GM10266 (cell line): ENCODE data around the gene SLC25A3.

Experiments used
- DNase-seq: peaks from one replicate; pipeline ENCODE4 v3.0.0; 2012; ENCODE audit errors: extremely low spot score
- TF ChIP-seq, protein P1 (sequence below): IDR thresholded peaks from 2 replicates; pipeline ENCODE4 v1.5.1; 2012; ENCODE audit warnings: mild to moderate bottlenecking, low read depth; ENCODE audit not compliant: control insufficient read depth, insufficient read depth; ENCODE audit errors: missing control alignments

SLC25A3 gene

DNA sequence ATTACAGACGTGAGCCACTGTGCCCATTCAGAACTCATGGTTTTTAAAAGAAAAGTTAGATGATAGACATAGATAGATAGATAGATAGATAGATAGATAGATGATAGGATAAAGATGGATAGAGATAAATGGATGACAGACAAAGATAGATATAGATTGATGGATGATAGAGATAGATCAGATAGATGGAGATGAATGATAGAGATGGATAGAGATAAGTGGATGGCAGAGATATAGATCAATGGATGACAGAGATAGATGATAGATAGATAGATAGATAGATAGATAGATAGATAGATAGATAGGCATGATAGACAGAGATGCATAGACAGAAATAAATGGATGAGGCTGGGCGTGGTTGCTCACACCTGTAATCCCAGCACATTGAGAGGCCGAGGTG lies 13.7 kb upstream of the SLC25A3 start:
- no peak for DNase-seq
- TF ChIP-seq, protein P1, sequence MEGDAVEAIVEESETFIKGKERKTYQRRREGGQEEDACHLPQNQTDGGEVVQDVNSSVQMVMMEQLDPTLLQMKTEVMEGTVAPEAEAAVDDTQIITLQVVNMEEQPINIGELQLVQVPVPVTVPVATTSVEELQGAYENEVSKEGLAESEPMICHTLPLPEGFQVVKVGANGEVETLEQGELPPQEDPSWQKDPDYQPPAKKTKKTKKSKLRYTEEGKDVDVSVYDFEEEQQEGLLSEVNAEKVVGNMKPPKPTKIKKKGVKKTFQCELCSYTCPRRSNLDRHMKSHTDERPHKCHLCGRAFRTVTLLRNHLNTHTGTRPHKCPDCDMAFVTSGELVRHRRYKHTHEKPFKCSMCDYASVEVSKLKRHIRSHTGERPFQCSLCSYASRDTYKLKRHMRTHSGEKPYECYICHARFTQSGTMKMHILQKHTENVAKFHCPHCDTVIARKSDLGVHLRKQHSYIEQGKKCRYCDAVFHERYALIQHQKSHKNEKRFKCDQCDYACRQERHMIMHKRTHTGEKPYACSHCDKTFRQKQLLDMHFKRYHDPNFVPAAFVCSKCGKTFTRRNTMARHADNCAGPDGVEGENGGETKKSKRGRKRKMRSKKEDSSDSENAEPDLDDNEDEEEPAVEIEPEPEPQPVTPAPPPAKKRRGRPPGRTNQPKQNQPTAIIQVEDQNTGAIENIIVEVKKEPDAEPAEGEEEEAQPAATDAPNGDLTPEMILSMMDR: no peak

DNA sequence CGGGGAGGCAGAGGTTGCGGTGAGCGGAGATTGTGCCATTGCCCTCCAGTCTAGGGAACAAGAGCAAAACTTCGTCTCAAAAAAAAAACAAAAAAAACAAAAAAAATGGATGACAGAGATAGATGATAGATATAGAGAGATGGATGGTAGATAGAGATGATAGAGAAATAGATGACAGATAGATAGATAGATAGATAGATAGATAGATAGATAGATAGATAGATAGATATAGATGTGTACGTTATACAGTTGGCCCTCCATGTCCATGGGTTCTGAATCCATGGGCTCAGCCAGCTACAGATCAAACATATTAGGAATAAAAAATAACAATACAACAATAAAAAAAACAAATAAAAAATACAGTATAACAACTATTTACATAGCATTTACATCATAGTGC lies 12.8 kb upstream of the SLC25A3 start:
- no peak for DNase-seq
- TF ChIP-seq, protein P1: no peak

DNA sequence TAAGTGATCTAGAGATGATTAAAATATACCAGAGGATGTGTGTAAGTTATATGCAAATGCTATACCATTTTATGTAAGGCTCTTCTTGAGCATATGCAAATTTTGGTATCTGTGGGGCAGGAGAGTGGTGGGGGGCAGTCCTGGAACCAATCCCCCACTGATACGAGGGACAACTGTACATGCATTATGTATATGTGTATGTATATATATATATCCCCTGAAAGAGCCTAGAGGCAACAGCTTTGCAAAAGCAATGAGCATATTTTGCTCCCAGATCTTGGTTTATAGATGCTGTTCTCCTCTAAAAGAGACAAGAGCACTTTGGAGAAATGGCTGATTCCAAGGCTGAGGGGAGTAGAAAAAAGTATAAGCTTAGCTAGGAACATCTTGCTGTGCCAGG lies 12.4 kb upstream of the SLC25A3 start:
- TF ChIP-seq, protein P1: no peak
- DNase-seq: no peak

DNA sequence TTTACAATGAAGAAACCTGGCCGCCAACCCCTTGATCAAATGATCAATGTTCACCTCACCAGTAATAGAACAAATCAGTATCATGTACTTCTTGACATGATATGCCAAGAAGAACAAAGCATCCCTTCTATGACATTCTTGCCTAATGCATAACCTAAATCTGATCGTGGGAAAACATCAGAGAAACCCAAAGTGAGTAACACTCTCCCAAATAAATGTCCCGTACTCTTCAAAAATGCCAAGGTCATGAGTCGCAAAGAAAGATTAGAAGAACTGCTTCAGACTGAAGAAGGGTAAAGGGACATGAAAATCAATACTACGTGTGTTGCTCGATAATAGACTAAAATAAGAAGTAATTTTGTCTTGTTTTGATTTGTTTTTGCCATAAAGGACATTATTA lies 11.4 kb upstream of the SLC25A3 start:
- no peak for DNase-seq

DNA sequence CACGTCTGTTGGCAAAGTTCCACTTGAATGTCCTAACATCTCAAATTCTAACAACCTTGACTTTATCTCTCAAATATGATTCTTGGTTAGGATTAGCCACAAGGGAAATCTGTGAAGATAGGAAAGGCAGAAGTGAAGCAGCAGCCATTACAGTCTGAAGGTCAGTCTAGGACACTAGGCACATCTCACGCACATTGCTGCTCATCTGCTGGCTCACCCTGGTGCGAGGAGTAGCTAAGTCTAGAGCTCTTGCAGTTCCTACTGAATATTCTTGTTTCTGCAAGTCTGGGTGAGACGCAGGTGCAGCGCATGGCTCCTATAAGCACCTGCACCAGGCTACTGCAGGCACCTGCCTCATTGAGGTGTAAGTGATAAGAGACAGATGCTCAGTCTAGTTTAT lies 6.4 kb upstream of the SLC25A3 start:
- TF ChIP-seq, protein P1: no peak
- DNase-seq: no peak

More for the DNA sequence above, 11.4 kb upstream of the SLC25A3 start:
- TF ChIP-seq, protein P1: no peak

DNA sequence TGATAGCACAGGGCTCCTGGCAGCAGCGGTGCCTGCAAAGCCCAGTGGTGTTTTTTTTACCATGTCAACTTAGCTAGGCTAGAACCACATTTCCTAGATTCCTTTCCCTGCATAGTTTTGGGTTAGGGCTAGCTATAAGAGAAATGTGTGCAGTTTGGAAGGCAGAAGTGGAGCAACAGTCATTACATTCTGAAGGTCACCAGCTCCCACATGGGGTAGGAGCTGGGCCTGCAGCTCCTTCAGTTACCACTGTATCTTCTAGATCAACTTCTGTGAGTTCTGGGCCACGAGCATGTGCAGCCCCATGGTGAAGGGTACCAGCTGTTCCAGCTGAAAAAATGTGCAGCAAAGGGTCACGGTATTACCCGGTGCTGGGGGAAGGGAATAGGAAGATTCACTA lies 2.3 kb upstream of the SLC25A3 start:
- TF ChIP-seq, protein P1: no peak
- DNase-seq: no peak

DNA sequence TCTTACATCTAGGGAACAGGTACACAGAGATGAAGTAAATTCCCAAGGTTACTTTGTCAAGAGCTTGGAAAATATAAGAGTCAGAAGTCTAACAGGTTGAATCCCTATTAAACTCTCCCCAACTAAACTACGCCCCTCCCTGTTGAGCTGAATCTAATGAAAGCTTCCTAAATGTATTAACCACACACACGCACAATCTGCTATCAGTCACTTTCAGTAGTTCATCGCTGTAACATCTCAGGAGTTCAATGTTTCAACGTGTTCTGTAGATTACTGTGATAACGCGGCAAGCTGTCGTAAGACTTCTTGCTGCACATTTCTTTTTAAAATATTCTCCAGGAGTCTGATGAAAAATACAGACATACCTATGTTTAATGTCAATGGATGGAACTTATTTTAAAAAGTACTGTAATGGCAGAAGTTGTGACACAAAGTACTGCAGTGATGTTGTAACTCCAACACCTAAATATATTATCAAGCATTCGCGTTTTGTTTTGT lies 612 bp upstream of the SLC25A3 start:
- DNase-seq: no peak
- TF ChIP-seq, protein P1: no peak
